HG03025 (cell line): Measurements from ENCODE around the gene COL27A1.
"Not testable (repeated sequence)": the region's sequence is repeated elsewhere in the genome, so short reads cannot be mapped to it uniquely, and the experiment has no call there.

ENCODE experiments used
- ATAC-seq: cut with Tn5 transposase; IDR thresholded peaks from one replicate; pipeline ENCODE4 v1.9.1; 2021; ENCODE audit warnings: mild to moderate bottlenecking, moderate library complexity; ENCODE audit not compliant: unreplicated experiment, low FRiP score

COL27A1 gene

DNA sequence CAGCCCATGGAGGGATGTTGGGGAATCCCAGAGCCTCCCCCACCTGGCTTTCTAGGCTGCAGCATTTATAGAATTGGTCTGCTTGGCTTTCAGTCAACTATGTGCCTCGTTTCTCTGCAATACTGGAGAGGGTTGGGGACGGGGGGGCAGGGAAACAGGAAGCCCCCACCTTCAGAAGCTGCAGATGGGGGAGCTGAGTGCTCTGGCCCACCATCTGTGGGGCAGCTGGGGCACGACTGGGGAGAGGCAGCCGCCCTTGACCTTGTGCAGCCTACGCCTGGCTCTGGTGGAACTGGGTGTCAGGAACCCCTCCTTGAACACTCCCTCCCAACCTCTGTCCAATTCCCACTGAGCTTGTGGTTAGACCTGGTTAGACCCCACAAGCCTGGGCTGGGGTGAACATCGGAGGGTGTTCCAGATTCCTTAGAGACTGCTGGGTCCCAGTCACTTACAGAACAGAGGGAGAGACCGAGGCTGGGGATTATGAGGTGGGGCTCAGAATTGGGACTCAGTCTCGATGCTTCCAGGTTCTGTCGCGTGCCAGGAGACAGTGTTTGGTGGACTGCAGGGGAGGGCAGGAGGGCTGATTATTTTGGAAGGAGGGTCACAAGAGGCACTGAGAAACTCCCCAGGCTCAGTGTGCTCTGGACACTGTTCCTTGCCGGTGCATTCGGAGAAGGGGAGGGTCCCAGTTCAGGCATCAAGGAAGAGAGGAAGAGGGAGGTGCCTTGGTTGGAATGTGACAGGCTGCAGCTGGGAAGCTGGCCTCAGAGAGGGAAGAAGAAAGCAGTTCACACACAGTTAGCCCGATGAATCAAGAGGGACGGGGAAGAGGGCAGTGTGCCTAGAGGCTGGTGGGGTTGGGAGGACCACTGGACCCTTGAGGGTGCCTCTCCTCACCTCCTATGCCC lies 25.6 kb downstream of the COL27A1 start:
- no peak for ATAC-seq

DNA sequence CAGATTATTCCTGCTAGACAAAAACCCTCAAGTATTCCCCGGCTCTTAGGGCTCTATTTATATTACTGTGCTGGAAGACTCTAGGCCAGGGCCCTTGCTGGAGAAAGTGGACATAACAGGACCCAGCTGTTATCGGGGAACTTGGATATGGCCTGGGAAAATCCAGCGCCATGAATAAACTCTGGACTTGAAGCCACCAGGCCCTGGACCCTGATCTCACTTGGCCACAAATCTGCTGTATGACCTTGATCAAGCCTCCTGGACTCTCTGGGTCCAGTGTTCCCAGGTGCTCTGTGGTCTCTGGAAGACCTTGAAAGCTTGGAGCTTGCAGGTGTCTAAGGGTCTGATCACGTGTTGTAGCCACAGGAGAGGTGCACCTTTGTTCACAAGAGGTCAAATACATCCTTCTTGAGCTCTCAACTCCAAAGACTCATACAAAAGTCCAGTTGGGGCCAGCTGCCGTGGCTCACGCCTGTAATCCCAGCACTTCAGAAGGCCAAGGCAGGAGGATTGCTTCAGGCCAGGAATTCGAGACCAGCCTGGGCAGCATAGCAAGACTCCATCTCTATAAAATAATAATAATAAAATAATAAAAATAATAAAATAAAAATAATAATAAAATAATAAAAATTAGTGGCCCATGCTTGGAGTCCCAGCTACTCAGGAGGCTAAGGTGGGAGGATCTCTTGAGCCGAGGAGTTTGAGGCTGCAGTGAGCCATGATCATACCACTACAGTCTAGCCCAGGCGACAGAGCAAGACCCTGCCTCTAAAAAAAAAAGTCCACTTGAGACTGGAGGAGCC lies 26.5 kb downstream of the COL27A1 start:
- no peak for ATAC-seq

DNA sequence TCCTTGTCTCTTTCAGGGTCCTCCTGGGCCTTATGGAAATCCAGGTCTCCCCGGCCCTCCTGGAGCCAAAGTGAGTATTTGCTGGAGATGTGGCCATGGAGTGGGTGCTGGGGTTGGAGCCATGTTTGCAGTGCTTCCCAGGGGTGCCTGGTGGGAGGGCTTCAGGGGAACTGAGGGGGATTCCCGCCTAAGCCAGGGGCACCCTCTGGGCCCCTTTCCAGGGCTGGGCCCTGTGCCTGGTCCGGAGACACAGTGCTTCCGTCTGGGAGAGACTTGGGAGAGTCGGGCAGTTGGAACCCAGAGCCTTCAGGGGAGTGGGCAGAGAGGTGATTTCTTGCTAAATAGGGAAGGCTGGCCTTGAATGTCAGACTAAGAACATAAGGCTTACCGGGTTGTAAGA lies 27.7 kb downstream of the COL27A1 start:
- no peak for ATAC-seq

DNA sequence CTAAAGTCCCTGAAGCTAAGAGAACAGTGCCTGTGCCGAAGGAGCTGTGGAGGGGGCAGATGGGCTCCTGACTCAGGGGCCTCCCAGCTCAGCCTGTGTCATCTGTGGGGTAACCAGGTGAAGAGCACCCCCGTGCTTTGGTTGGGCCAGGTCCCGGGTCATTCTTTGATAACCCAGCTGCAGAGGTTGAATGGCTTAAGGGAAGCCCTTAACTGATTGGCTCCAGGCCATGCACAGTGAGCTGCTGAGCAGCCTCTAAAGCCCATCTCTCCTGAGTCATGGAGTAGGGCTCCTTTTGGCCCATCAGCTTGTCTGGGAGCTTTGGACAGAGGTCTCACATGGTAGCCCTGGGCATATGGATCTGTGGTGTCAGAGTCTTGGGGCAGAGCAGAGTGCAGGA lies 28.7 kb downstream of the COL27A1 start:
- no peak for ATAC-seq

DNA sequence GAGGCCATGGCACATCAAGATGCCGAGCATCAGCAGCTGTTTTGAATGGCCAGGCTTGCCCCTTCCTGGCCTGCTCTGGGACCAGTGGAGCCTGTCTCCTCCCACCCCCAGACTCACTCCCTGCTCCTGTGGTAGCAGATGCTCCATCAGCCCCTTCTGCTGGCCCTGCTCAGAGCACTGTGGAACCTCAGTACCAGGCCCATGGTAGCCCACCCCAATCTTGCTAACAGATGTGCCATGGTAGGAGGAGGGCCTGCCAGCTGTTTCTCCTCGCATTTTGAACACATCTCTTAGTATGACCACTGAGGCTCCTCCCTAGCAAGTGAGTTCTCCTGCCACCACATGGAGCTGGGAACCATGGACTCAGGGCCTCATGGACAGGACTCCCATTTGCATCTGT lies 29.5 kb downstream of the COL27A1 start:
- ATAC-seq = no peak

DNA sequence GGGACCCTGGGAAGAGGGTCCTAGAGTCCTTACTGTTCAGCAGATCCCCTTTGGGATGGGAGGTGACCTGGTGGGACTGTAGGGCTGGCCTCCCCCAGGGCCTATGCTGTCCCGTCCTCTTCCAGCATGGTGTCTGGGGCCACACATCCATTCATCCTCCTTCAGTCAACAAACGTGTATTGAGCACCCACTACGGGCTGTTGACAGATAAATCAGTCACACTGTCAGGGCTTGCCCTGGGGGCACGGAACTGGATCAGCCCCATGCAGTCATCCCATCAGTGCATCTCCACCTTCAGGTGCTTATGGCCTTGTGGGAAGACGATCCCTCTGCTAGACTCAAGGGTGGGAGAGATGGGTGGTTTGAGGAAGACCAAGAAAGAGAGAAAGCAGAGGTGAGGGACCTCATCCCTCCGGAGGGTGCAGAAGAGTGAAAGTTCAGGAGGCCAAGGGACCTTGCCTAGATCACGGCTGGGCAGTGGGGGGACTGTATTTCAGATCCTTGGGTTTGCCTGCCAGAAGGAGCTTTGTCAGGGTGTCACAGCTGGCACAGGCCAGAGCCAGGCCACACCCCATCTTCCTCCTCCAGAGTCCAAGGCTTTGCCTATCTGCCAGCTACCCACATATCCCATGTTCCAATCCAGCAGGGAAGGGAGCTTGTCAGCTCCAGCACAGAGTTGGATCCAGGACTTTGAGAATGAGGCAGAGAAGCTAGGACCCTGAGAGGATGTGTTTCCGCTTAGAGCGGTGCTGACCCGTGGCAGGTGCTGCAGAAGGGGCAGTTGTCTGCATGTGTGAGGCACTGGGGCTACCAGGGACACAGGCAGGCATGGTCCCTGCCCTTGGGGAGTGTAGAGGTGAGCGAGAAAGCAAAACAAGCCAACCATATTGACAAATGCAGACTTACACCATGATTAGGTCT lies 30.5 kb downstream of the COL27A1 start:
- no peak for ATAC-seq

DNA sequence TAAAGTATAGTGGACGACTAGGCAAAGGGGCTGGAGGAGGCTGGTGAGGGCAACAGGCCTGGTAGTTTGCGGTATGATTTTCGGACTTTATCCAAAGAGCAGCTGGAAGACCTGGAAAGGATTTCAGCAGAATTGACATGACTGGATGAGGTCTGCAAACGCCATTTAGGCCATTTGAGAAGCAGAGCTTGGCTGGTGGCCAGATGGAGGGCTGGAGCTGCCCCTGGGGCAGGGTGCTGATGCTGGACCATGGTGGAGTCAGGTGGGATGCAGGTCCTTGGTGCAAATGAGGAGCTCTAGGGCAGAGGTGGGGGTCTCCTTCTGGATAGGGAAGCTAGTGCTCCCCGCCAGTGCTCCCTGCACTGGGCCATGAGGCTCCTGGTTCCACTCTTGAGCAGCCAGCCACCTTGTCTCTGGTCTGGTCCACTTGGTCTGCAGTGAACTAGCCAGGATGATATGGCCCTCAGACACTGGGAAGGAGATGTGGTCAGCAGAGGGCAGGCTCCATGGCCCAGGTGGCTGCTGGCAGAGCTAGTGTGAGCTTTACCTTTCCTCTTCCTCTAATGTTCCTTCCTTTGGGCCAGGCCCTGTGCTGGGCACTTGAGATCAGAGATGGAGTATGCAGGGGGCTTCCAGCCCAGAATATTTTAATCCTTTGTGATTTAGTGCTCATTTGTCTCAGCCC lies 31.4 kb downstream of the COL27A1 start:
- no peak for ATAC-seq

DNA sequence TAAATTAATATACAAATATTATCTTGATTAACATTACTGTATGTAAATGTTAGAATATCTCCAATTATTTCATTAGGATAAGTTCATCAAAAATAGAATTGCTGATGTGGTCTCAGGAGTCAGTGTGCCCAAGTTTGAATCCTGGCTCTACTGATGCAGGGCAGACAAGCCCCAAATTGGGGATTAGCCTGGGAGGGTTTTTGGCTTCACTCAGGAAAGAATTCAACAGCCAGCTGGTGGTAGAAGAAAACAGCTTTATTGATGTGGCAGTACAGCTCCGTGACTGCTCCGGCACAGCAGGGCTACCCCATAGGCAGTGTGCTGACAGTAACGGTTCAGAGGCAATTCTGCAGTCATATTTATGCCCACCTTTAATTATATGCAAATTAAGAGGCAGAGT lies 32.5 kb downstream of the COL27A1 start:
- no peak for ATAC-seq

DNA sequence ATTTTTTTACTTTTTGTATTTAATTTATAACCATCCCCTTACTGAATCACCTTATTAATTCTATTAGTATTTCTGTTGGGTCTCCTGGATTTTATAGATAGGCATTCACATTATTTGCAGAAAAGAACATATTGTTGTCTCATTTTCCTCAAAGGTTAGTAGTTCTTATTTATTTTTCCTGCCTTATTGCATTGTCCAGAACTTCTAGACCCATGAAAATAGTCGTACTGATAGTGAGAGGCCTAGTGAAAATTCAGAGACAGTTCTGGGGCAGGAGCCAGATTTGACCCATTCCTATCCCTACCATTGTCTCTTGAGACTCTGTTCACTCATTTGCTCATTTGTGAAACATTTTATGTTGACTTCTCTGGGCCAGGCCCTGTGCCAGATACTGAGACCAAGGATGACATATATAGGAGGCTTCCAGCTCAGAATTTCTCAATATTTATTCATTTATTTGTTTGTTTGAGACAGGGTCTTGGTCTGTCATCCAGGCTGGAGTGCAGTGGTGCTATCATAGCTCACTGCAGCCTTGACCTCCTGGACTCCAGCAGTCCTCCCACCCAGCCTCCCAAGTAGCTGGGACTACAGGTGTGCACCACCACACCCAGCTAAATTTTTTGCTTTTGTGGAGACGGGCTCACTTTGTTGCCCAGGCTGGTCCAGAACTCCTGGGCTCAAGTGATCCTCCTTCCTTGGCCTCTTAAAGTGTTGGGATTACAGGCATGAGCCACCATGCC lies 34.7 kb downstream of the COL27A1 start:
- no peak for ATAC-seq

DNA sequence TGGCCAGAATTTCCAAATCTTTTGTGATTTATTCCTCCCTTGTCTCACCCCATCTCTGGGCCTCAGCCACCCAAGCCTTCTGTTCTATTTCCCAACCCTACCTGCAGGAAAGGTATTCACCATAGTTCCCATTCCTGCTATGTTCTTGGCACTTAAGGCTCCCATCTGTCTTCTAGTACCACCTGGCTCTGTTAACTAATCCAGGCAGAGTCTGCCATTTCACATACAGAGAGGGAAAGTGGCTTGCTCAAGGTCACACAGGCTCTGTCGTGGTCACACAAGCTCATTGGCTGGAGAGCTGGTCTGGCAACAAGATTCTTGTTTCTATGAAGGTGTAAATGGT lies 35.2 kb downstream of the COL27A1 start:
- no peak for ATAC-seq

DNA sequence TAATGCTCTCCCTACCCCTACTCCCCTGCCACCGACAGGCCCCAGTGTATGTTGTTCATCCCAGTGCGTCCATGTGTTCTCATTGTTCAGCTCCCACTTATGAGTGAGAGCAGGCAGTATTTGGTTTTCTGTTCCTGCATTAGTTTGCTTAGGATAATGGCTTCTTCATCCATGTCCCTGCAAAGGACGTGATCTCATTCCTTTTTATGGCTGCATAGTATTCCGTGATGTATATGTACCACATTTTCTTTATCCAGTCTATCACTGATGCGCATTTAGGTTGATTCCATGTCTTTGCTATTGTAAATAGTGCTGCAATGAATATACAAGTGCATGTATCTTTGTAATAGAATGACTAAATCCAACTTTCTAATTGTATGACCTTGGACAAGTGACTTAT lies 36.1 kb downstream of the COL27A1 start:
- not testable (repeated sequence) for ATAC-seq

DNA sequence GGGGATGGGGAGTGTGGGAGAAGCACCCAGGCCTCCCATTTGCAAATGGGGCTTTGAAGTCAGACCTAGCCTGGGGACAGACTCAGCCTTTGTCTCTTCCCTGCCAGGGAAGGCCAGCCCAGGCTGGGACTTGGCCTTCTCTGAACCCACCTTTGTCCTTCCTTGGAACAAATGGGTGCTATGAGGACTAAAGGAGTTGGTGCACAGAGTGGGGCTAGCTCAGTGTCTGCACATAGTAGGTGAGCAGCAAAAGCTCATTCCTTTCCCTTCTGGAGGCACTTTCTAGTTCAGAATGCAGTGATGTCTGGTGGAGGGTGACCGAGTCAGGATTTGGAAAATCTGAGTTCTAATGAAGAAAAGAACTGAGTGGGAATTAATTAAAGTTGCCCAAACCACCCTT lies 37.2 kb downstream of the COL27A1 start:
- no peak for ATAC-seq

DNA sequence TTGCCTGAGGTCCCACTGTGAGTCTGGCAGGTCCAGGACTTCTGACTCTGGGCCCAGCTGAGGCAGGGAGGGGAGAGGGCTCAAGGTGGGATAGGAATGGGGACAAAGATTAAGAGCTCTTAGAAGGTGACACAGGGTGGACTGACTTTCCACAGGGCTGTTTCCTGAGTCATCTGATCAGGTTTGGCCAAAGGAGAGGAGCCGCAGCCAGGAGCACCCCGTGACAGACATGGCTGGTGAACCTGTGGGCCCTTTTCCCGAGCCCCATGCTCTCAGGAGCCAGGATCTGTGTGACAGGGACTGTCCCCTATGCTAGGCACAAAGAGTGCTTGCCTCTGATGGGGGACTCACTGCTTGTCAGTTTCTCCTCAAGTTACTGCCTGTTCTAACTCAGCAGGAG lies 37.8 kb downstream of the COL27A1 start:
- ATAC-seq = no peak

DNA sequence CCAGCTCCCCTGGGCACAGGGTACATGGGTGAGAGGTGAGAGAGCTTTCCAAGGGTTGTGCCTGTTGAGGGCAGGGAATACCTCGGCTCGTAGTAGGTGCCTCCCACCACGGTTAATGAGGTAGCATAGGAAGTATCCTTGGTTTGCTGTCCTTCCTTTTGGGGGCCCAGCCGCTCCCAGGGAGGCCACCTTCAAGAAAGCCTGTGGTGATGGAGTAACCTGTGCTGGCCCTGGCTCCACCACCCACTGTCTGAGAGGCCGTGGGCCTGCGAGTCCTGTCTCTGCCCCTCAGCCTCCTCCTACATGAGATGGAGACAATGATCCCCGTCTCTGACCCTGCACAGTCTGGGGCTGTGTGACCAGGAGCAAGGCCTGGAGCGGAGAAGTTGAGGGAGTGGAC lies 40.8 kb downstream of the COL27A1 start:
- ATAC-seq = no peak

DNA sequence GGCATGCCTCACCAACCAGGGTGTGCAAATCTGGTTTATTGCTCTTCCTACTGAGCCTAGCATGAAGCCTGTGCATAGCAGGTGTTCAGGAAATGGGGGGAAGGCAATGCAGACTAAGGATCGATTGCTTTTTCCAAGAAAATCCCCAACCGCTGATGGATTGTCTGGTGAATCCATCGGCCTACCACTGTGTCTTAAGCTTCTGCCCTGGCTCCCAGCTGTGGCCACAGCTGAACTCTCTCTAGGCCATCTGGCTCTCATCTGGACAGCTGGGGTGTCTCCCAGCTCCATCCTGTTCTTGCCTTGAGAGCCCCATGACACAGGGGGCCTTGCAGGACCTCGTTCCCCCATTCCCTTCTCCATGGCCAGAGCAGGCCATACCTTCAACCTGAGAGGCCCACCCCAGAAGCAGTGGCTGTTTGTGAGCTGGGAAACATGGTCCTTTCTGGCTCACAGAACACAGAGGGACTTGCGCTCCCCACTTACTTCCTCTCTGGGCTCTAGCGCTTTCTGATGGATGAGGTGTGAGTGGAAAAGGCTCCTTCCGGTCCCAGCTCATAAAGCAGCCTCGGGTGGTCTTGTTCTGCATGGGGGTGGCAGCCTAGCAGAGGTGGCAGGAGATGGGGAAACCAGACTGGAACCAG lies 41.8 kb downstream of the COL27A1 start:
- ATAC-seq = no peak

DNA sequence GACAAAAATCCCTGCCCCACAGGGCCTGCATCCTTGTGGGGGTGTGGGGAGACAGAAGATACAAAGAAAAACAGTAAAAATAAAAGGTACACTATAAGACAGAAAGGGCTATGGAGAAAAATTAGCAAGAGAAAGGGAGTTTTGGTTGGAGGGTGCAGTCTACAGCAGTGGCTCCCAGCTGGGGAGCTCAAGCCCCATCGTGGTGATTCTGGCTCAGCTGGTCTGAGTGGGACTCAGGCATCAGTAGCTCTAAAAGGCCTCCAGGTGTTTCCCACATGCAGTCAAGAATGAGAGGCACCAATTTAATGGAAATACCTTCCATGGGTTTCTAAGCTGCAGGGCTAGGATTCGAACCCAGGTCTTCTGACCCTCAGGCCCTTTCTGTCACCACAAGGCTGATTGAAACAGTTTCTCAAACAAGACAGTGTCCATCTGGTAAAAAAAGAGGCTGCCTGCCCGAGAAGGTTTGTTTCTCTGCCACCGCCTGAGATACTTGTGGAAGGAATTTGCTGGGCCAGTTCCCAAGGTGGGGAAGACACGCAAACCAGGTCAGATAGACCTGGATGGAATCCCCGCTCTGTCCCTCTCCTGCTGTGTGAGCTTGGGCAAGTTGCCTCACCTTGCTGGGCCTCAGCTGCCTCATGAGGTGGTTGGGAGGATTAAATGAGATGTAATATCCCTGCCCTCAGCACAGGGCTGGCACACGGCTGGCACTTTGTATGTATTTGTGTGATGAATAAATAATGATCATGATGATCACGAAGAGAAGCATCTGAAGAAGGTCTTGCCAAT lies 43.1 kb downstream of the COL27A1 start:
- ATAC-seq = no peak

DNA sequence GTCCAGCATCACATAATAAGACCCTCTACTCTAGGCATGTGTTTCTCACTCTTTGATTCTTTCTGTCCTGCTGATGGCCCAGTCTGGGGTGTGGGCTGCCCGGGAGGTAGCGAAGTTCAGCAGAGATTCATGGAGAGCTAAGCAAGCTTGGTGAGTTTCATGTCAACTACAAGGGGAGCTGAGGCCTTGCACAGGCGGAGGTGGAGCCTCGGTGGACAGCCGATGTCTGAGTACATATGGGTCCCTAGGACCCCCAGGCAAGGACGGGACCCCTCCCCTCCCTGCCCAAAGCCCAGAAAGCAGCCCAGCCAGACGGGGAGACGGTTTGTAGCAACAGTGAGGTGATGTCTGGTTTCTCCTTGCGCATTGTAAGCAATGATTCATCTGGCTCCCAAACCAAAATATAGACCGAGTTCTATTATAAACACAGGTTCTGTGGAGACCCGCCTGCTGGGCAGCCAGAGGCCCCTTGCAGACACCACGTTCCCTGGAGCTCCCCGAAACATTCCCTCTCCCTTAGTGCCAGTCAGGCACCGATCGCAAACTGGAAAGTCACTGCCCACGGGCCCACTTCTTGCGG lies 45.5 kb downstream of the COL27A1 start:
- ATAC-seq = no peak

DNA sequence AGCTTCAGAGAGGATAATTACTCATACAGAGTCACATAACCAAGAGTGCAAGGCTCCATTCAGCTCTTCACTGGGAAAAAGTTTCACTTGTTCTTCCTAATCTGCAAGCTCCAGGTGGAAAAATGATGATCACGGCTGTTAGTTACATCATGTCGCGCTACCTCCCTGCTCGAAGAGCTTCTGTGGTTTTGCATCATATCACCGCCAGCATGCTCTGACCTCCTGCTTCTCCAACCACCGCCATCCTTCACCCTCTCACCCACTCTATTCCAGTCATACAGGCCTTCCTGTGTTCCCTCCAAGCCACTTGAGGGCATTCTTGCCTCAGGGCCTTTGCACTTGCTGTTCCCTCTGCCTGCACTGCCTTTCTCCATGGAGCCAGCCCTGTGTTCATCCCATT lies 47.1 kb downstream of the COL27A1 start:
- no peak for ATAC-seq
